ENCODE data around the gene ACAD10.

- TF ChIP-seq RAD21 (IDR thresholded peaks at IDR 0.05; ENCODE audit: low read depth) (no peak), FOXM1 (IDR thresholded peaks at IDR 0.05; ENCODE audit: borderline replicate concordance, low read depth) (no peak), YY1 (IDR thresholded peaks at IDR 0.05; ENCODE audit: low read depth) (no peak), NFIC (IDR thresholded peaks at IDR 0.05) (no peak), ZBTB7A (IDR thresholded peaks at IDR 0.05; ENCODE audit: low read depth) (no peak), EP300 (IDR thresholded peaks at IDR 0.05; ENCODE audit: borderline replicate concordance) (no peak), TCF12 (IDR thresholded peaks at IDR 0.05; ENCODE audit: low read depth) (no peak), USF1 (IDR thresholded peaks at IDR 0.05) (no peak), TAF1 (IDR thresholded peaks at IDR 0.05; ENCODE audit: low read depth) (no peak), TEAD4 (IDR thresholded peaks at IDR 0.05) (no peak), CREB1 (IDR thresholded peaks at IDR 0.05; ENCODE audit: low read depth) (no peak), MAX (IDR thresholded peaks at IDR 0.05) (no peak)
These were observed 6.8 kb downstream of the ACAD10 start for GRCh38 chr12:111692575-111693210.
